RPMI7951 (cell line): ENCODE measurements around the gene ECHDC3. TPM values are rescaled to one million over a fixed set of nuclear protein-coding genes. Genes with fewer than 3 reads are reported as not detected.

Source experiments
- DNase-seq: peaks from one replicate; pipeline ENCODE4 v3.0.0-alpha.2; 2012; ENCODE audit warnings: low read depth
- total RNA-seq: library from RNA; depleted of rRNA; stranded (reverse); fragments of >200 nt; shearing (Covaris generic); gene quantifications from 2 replicates; pipeline ENCODE4 v1.2.3, GENCODE V29; 2014

Gene ECHDC3
- total RNA-seq, 1 experiment from 2014 or later: 8.2 TPM

GRCh38 chr10:11782793-11783557, 40.8 kb downstream of the ECHDC3 start:
- peak; percentile 54 for DNase-seq

- DNase-seq: no peak
These were observed 41.3 kb downstream of the ECHDC3 start for GRCh38 chr10:11783558-11783865.

- DNase-seq: no peak
These were observed 45.2 kb downstream of the ECHDC3 start for GRCh38 chr10:11787374-11787773.

GRCh38 chr10:11787846-11788245, 45.7 kb downstream of the ECHDC3 start:
- no peak for DNase-seq

- no peak for DNase-seq
These were observed 47.1 kb downstream of the ECHDC3 start for GRCh38 chr10:11789306-11789705.

GRCh38 chr10:11789956-11790355, 47.8 kb downstream of the ECHDC3 start:
- no peak for DNase-seq

GRCh38 chr10:11793762-11794479, 51.7 kb downstream of the ECHDC3 start:
- peak; percentile 76 for DNase-seq

GRCh38 chr10:11794566-11794965, 52.4 kb downstream of the ECHDC3 start:
- DNase-seq: no peak

- no peak for DNase-seq
These were observed 53.1 kb downstream of the ECHDC3 start for GRCh38 chr10:11795101-11795920.

GRCh38 chr10:11796474-11796873, 54.3 kb downstream of the ECHDC3 start:
- DNase-seq: no peak

GRCh38 chr10:11797281-11797680, 55.1 kb downstream of the ECHDC3 start:
- DNase-seq: no peak

- no peak for DNase-seq
These were observed 55.9 kb downstream of the ECHDC3 start for GRCh38 chr10:11797847-11798633.

- no peak for DNase-seq
These were observed 56.9 kb downstream of the ECHDC3 start for GRCh38 chr10:11798845-11799735.

- DNase-seq: no peak
These were observed 57.5 kb downstream of the ECHDC3 start for GRCh38 chr10:11799736-11800080.

- no peak for DNase-seq
These were observed 62.2 kb downstream of the ECHDC3 start for GRCh38 chr10:11804336-11804735.

- DNase-seq: no peak
These were observed 63.6 kb downstream of the ECHDC3 start for GRCh38 chr10:11805792-11806191.

- DNase-seq: no peak
These were observed 64.5 kb downstream of the ECHDC3 start for GRCh38 chr10:11806706-11807105.

- no peak for DNase-seq
These were observed 66.6 kb downstream of the ECHDC3 start for GRCh38 chr10:11808808-11809207.

GRCh38 chr10:11810313-11810766, 68.2 kb downstream of the ECHDC3 start:
- no peak for DNase-seq

GRCh38 chr10:11810973-11811372, 68.8 kb downstream of the ECHDC3 start:
- DNase-seq: no peak

GRCh38 chr10:11813177-11813576, 71.0 kb downstream of the ECHDC3 start:
- no peak for DNase-seq
